WTC11 (cell line): ENCODE data around the gene MFSD12.

ENCODE experiments used
- CTCF ChIP-seq: fragments of 200-600 bp; IDR thresholded peaks from 2 replicates; pipeline ENCODE4 v1.8.0; 2022; ENCODE audit warnings: antibody characterized with exemption
- SP1 ChIP-seq: sonication (generic); formaldehyde crosslinking; conservative IDR thresholded peaks from 2 replicates; pipeline ENCODE4 v1.8.1; 2022; ENCODE audit warnings: missing genetic modification reagents
- ZNF281 ChIP-seq: sonication (generic); formaldehyde crosslinking; IDR thresholded peaks from 2 replicates; pipeline ENCODE4 v1.8.0; 2023; ENCODE audit warnings: mild to moderate bottlenecking, missing genetic modification reagents

GRCh38 chr19:3527238-3527910, 30.0 kb downstream of the MFSD12 start:
- TF ChIP-seq SP1 (CRISPR knock-in tag) = no peak
- no peak for TF ChIP-seq ZNF281 (CRISPR knock-in tag)
- TF ChIP-seq CTCF = no peak
